NCI-H2107 (cell line): ENCODE results near the gene TNFRSF11A.

Experiments
- DNase-seq: peaks from one replicate; lab custom pipeline; 2025; lab: John Stamatoyannopoulos, UW

TNFRSF11A gene

DNA sequence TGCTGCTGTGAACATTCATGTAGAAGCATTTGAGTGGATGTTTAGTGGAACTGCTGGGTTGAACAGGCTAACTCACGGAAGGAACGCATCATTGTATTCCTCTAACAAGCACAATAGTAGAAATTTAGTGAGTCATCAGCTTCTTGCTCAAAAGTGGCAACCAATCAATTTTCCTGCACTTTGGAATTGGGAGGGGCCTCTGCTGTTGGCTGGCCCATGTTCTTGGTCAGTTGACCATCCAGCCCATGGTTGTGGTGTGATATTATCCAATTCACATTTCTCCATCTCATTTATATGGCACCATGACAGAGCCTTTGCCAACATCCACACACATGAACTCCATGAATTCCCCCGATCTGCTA lies 95.0 kb downstream of the TNFRSF11A start:
- no peak for DNase-seq

DNA sequence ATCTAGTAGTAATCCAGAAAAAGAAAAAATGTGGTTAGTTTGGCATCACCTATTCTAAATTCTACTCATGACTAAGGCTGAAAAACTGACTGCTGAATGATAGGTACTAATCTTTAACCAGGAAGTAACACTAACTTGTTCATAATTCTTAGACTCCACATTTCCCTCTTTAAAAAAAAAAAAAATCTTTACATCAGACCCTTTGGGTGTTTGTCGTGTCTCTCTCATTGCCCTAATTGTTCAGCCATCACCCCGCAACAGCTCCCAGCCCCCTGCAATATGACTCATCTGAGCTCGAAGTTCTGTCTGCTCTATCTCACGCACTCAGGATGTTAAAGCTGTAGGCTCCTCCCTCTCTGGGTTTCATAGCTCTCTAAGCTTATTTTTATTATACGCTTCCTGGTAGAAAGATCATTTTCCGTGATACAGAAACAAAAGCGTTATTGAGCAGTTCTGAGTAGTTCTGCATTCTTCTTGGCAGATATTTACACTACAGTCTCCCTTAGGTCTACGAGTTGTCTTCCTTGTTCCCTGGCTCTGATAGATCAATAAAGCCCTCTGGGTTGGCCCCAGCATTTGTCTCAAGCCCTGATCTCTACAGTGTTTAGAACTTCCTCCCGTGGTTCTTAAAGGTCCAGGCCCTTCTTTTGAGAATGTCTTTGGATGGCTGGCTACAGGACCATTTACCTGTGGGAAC lies 95.6 kb downstream of the TNFRSF11A start:
- no peak for DNase-seq

DNA sequence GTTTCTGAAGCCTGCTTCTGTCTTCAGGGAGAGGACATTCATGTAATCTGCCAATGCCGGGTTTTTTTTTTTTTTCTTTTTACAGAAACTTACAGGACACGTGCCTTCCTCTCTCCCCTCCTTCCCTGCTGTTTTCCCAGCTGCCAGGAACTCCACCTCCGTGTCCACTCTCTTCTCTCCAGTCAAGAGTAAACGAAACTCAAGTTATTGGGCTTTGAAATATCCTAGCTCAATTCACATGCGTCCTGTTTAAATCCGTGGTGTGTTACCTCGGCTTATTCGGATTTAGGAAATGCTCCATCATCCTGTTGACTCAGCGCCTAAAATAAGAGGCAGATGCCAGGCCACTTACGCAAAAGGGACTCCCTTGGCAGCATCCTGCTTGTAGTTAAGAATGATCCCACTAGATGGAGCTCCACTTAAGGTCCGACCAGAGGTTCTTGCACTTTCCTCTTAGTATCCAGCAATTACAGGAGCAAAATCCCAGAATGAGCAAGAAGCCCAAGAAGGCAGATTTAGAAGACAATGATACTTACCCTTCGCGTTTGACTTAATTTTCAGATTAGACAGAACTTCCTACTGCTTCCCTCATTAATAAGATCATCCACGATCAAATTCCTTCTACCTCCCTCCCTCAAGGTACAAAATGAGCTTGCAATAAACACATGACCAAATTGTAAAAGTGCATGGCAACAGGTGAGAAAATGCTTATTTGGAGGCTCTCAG lies 100.5 kb downstream of the TNFRSF11A start:
- DNase-seq: peak; percentile 81

DNA sequence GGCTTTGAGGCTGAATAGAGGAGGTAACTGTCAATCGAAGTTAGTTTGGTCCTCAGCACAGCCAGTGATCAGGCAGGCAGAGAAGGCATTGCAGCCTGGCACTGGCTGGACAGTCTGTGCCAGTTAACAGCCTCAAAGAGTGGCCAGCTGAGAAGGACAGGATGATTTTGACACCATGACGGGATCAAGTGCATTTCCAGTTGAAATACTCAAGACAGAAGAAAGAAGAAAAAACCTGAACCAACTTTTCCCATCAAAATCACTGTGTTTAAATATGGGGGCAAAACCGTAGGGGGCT lies 101.0 kb downstream of the TNFRSF11A start:
- no peak for DNase-seq

DNA sequence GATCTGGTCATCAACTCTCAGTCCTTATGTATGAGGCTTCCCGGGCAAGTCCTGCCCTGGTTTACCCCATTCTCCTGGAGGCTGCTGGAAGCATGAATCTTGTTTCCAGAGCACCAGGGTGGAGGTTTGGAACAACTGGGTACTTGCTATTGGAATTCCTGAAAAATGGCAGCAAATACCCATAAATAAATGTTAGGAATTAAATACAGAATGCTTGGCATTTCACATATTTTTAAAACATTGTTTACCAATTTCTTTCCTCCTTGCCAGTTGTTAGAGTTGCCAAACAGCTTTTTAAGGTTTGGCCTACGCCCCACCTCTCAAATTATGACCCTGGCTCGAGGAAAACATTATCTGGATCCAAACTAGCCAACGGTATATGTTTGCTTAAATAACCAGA lies 107.1 kb downstream of the TNFRSF11A start:
- no peak for DNase-seq

DNA sequence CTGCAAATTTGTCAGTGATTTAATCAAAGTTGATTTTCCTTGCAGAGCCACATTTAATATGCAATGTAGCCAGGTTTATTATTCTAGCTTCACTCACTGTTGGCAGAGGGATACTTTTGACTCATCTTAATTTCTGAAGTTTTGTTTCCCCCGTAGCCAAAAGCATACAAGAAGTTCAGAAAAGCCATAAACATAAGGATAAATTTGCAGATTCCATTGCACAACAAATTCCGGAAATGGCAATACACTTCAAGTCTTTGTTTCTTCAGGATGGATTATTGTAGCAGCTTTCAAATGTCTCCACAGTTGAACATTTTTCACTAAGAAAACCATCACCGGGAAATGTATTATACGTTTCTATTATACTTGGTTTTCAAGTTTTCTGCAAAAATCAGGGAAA lies 109.7 kb downstream of the TNFRSF11A start:
- DNase-seq: no peak

DNA sequence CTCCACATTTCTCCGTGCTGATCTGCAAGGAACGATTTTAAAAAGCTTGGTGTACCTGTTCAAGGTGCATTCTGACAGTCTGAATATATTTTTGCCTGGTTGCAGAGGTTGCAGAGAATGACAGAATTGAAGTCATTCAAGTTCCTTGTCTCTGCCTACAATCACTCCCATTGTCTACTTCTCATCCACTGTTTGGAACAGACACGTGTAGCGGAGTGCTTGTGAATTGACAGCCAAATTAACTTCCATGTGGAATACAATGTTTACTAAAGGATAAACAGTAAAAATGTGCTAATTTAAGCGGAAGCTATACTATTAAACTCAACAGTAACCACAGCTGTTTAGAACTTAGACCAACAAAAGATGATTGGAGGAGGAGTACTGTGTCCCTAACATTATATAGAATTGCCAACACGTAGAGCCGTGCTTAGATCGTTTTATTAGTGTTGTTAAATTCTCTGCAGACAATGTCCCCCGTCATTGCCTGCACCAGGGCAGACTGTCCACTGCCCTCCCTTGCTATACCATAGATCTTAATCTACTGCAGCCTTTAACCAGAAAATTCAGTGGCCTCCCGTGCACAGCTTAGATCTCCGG lies 110.4 kb downstream of the TNFRSF11A start:
- DNase-seq: no peak

DNA sequence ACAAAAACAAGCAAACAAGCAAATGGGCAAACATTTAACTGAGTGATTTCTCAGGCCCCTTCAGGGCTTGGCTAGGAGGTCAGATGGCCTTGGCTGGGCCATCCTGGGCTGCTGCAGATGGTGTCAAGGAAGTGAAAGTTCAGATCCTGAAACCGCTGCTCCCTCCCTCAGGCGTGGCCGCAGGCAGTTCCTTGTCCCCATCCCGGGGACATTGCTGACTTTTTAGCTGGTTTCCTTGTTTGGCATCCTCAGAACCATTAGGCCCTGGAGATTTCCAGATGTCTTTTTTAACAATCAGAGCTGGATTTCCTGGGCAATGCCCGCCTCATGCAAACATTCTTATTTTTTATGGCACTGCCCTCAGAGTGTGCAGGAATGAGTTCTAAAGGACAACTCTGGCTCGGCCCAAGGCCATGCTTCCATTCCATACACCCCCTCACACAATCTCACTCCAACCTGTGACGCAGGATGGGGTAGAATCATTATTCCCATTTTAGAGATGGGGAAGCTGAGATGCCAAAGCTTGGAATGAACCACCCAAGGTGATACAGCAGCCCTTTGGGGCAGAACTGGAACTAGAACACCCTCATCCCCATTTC lies 111.6 kb downstream of the TNFRSF11A start:
- DNase-seq: no peak

DNA sequence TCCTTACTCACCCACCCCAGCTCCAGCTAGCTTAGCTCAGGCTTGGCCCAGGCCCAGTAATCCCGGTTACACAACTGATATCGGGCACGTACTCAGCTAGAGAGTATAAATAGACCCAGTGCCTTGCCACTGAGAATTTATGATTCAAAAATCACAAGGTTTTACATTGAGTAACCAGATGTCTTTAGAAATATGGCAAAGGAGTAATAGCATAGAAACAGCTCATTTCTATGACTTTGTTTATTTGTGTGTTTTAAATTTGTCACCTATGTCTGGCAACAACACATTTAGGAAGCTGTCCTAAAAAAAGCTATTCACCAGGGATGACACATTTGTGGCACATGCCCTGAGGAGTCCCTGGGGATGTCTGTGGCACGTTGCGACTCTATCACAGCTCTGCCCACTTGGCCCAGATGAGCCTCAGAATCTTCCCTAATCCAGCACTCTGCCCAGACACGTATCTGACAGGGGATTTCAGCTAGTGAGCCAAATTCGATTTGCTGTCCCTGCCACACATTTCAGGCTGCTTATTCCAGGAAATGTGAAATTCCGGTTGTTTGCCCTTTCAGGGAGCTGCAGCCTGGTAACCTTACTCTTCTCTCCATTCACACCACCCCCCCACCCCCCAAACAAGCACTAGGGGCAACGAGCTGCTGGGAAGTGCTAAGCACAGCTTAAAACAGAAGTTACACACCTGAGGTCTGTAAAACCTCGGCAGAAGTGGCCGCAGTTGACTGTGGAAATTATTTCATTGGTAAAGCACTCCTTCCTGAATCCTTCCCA lies 112.3 kb downstream of the TNFRSF11A start:
- no peak for DNase-seq

DNA sequence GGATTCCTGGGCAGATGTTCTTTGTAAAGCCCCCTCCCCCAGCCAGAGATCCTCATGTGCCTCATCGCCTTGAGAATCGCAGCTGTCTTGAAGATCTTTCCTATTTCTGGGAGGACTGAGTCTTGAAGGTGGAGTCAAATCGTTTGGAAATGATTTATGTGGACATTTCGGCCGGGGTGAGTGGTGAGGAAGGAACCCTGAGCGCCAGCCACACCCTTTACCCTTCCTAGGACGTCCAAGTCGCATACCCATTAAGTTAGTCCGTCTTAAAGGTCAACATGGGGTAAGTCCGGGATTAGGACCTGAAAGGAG lies 112.9 kb downstream of the TNFRSF11A start:
- DNase-seq: no peak

DNA sequence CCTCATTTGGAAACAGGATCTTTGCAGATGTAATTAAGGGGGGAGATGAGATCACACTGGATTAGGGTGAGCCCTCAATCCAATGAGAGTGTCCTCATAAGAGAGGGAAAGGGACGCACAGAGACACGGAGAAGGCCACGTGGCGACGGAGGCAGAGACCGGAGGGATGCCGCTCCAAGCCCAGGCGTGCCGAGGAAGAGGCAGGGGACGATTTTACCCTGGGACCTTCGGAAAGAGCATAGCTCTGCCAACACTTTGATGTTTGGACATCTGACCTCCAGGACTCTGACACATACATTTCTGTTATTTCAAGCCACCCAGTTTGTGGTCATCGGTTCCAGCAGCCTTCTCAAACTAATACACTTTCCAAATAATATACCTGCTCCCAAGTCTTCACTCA lies 113.3 kb downstream of the TNFRSF11A start:
- no peak for DNase-seq

DNA sequence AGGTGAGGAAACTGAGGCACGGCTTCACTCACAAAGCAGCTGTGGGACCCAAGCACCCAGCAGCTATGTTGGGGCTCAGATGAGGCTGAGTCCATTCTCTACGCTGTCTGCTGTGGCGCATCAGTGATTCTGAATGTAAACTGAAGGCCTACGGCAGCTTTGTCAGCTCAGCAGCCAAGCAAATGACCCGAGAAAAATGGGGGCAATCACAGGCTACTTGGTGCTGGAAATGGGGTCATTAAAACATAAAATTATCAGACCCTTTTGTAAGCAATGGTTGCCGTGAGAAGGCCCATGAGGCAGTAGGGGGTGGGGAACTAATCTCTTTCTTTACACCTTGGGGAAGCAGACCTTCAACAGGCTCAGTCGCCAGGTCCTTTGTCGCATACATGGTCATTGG lies 113.8 kb downstream of the TNFRSF11A start:
- DNase-seq: no peak
